Caki2 (cell line): ENCODE results near the gene ZC3H14. TPM values are rescaled to one million over a fixed set of nuclear protein-coding genes. Genes with fewer than 3 reads are reported as not detected.

Experiments
- DNase-seq: peaks from one replicate; pipeline ENCODE4 v3.0.0-alpha.2; 2015; ENCODE audit warnings: low read depth
- in situ Hi-C: cut with HindIII; loops from 2 replicates; pipeline ENCODE4 v1.10.0; 2016; ENCODE audit warnings: low sequenced_read_pairs, low pct_unique_long_range_greater_than_20kb, mixed read lengths
- total RNA-seq: library from RNA; depleted of rRNA; stranded (reverse); fragments of >200 nt; shearing (Covaris generic); gene quantifications from 2 replicates; pipeline ENCODE4 v1.2.3, GENCODE V29; 2014; ENCODE audit warnings: low replicate concordance

ZC3H14 gene
- total RNA-seq, 1 experiment from 2014 or later = 34.1 TPM

DNA sequence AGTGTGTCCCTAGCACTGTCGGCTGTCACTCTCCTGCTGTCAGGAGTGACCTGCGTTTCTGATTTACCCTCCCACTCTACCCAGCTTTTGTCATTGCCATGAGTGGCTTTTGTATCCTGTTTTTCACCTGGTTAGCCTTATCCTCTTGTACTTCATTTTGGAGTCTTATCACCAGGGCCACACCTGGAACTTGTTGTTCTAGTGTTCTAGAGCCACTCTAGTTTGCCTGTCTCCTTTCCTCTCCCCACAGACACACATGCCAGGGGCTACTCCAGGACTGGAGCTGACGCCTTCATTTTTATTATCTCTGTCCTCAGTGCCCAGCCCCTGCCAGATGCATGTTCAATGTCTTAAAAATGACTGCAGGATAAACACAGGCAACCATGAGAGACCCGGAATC lies 34.2 kb downstream of the ZC3H14 start:
- no peak for DNase-seq
- in situ Hi-C loops = no loop called here

DNA sequence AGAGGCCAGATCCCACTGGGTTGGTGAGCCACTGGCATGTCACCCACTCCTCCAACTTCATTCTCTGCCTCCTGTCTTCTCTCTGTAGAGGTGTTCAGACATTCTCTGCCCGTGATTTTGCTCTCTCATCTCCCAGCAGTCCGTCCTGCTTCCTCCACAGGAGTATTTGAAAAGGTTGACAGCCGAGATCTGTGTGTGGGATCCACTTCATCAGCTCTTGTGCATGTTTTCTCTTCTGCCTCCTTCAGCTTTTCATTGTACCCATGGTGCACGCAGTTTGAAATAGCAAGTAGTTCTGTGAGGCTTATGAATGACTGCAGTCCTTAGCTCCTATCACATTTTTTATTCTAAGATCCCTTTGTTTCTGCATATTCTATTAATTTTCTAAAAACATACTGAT lies 34.8 kb downstream of the ZC3H14 start:
- no peak for DNase-seq
- in situ Hi-C loops = no loop called here

DNA sequence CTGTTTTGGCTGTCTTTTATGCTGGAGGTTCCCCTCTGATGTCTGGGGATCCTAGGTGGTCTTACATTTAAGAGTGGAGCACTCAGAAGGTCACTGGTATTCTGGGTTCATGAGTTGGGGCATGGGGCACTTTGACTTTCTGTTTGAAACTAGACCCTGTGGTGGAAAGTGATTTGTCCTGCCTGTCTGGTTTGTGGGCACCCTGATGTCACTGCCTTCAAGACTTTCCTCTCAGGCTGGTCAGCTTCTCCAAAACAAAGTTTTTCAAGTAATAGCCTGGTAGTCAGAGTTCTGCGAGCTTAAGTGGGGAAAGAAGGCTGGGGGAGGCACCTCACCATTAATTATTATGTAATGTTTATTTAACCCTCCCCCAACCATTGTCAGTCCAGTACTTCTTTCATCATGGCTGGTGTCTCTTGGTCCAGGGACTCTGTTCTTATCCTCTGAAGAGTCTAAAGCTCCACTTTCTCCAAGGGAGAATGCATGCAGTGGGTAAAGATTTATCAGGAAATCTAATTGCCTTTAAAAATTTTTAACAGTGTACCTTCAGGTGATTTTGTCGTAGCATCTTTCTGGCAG lies 35.3 kb downstream of the ZC3H14 start:
- in situ Hi-C loops = no loop called here
- DNase-seq = no peak

DNA sequence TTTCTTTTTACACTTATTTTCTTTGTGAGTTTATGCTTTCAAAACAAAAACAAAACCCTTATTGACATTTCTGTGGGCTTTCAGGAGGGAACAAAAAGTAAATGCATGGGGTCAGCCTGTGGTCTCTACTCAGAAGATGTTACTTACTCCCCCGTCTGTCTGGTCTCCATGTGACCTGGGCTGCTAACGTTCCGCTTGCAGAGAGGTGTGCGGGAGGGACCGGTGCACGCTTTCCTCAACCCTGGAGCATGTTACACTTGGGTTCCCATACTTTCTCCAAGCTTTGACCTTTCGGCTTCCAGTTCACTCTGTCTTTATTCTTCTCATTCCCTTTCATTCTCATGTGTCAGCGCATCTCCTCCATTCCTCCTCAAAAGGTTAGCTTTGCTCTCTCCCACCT lies 36.5 kb downstream of the ZC3H14 start:
- DNase-seq = no peak
- in situ Hi-C loops = no loop called here

DNA sequence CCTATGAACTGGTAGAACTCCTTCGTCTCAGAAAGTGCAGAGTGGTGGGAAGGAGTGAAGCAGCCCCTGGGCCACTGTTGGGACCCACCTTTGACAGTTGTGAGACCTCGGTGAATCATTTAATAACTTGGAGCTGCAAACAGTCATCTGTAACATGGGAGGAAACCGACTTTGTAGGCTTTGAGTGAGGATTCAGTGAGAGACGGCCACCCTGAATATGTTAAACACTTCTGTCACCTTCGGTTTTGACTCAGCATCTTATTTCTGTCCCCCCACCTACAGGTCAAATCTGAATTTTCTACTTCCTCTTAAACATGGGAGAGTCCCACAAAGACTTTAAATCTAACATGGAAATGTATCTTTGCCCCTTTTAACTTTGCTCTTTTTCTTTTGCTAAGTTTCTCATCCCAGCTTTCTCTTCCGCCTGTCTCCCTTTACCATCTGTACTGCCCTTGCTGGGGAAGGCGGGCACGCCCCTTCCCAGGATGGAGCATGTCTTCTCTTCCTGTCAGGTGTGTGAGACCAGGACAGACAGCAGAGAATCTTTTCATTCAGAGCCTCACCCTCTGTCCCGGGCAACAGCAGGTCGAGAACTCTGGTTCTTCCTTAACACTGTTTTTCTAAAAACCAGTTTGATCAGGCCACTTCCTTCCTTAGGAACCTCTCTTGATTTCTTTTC lies 37.1 kb downstream of the ZC3H14 start:
- no peak for DNase-seq
- in situ Hi-C loops = no loop called here

DNA sequence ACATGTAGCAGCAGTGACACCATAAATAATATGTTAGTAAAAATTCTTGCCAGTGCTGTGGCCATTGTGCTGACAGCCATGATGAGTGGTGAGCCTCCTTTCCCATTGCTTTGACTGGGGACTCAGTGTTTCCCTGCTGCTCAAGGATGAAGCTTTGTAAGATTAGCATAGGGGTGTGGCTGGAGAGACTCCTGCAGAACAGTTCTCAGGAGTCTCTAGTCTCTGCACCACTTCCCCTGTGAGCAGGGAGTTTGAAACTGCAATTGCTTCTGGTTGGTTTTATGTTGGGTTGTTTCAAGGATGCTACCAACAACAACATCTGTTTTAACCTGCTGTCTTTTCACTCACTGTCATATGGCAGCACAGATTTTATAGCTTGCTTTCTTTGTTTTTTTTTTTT lies 41.4 kb downstream of the ZC3H14 start:
- in situ Hi-C loops = no loop called here
- DNase-seq = no peak

DNA sequence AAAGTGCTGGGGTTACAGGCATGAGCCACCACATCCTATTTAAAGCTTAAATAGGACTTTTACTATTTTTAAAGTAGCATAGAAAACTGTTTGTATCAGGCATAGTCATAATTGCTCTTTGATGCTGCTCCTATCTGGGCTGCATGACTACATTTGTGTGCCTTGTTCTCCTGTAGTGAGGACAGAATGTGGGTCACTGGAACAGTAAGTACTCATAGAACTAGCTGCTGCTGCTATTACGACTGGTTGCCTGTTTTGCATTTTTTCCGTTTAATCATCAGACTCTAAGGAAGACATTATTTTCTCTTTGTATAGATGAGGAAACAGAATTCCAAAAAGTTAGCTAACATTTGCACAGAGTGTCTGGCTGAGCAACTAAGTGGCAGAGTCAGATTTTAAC lies 42.8 kb downstream of the ZC3H14 start:
- in situ Hi-C loops = no loop called here
- DNase-seq = no peak

DNA sequence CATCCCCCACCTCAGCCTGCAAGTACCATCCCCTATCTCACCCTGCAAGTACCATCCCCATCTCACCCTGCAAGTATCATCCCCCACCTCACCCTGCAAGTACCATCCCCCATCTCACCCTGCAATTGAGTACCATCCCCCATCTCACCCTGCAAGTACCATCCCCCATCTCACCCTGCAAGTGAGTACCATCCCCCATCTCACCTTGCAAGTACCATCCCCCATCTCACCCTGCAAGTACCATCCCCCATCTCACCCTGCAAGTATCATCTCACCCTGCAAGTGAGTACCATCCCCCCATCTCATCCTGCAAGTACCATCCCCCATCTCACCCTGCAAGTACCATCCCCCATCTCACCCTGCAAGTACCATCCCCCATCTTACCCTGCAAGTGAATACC lies 45.0 kb downstream of the ZC3H14 start:
- in situ Hi-C loops = no loop called here
- DNase-seq = no peak

DNA sequence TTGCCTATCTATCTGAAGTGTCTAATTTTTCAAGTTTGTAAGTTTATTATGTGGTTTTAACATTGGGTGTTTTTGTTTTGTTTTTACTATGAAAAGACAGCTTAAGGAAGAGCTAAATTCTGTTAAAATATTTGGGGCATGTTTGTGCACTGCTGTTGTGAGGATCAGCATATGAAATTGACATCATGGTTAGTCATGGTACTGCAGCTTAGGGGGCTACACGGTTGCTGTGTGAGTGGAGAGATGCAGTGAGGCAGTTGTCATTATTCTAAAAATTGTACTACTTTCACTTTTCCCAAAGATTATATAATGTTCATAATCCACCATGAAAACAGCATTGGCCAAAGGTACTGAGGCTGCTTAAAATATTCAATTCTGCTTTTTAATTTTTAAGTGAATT lies 49.0 kb downstream of the ZC3H14 start:
- no peak for DNase-seq
- in situ Hi-C loops = no loop called here

DNA sequence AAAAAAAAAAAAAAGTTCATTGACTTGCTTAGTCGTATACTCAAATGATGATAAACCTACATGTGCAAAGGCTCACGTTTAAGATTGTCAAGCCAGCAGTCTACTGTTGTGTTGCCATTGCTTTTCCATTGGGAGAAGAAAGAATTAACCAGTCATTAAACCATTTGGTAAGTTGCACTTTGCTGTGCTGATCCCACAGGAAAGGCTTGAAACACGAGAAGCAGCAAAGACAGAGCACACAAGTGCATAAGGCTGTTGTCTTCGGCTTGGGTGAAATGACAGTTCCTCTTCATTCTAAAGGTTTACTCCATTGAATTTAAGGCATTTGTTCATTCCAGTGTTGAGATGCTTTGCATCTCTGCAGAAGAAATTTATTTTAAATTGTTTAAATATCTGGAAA lies 50.1 kb downstream of the ZC3H14 start:
- DNase-seq = no peak

DNA sequence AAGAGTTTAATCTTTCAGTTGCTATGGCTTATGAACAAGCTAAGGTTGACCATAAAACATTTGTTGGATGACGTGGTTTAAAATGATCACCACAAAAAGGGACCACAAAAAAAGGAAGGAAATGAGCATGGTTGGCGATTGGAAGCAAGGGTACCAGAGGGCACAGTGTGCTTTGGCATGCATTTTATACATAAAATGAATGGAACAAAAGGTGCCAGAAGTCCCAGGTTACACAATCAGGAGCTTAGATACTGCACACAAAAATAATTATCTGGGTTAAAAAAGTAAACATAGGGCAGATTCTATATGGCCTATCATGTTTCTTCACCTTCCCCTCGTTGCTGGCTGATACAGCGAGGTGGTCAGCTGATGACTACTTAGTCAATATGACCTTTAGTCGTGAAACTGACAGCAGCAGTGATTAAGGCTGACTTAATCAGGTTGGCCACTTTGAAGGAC lies 50.7 kb downstream of the ZC3H14 start:
- DNase-seq = no peak
- in situ Hi-C loops = no loop called here

More for the DNA sequence above, 50.1 kb downstream of the ZC3H14 start:
- in situ Hi-C loops = no loop called here

DNA sequence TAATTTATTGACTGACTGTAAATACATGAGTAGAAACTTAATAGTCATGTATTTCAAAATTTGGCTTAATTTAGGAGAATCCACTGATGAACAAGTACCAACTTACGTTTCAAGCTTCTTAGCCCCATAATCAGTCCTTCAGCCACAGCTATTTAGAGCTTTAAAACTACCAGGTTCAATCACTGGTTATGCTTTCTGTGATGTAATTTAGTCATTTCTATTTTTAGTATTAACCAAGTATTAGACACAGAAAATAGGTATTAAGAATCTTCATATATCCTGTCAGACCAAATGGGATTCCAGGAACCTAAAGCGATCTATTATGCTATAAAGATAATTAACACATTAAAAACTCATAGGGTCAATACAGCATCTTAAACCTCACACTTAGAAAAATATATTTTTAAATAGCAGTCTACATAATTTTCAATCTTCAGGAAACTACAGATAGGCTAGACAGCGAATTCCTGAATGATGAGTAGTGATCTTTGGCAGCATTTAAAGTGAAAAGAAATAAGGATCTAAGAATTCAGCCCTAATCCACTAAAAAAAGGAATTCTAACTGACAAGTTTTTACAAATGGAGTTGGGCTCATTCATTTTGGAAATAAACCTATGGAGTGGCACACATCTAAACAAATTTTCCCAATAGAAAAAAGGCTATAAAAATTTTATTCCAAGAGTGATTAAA lies 51.5 kb downstream of the ZC3H14 start:
- DNase-seq = no peak
- in situ Hi-C loops = no loop called here

DNA sequence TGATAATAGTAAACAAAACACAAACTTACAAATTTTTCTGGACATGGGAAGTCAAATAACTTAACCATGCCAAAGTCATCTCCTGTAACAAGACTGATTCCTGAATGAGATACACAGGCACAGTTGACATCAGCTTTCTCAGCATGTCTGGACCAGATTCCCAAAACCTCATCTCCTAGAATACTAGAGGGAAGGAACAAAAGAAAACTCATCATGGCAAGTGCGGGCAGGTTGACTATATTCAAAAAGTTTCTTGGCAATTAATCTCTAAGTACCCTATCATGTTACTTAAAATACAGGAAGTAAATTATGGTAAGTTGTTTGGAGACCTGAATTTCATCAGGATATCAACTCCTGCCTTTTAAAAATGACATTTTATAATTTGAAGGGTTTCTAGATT lies 53.9 kb downstream of the ZC3H14 start:
- in situ Hi-C loops = no loop called here

DNA sequence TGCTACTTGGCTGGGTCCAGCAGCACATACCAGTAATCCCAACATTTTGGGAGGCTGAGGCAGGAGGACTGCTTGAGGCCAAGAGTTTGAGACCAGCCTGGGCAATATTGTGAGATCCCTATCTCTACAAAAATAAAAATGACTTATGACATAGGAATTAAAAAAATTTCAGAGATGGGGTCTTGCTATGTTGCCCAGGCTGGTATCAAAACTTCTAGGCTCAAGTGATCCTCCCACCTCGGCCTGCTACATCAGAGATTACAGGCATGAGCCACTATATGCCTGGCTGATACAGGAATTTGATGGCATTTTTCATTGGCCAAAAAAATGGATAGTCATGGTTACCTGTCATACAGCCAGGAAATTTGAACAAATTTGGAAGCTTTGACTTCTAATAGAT lies 54.6 kb downstream of the ZC3H14 start:
- in situ Hi-C loops = no loop called here
- DNase-seq = no peak

More for the DNA sequence above, 53.9 kb downstream of the ZC3H14 start:
- DNase-seq = no peak

DNA sequence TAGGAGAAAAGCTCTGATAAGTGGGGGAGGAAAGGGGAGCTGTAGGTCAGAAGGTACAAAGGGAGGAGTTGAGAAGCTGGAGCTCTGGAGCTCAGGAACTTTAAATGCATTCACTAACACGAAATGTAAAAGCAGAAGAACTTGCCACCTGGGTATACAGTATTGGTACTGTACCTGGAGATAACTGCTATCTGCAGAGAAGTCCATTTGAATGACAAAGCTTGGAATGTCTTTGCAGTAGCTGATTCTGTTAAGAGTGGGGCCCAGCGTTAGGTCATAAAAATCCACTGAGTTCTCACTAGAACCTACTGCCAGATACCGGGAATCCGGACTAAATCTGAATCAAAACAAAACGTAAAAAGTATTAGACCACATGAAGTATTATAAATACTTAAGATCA lies 55.6 kb downstream of the ZC3H14 start:
- no peak for DNase-seq
- in situ Hi-C loops = no loop called here

DNA sequence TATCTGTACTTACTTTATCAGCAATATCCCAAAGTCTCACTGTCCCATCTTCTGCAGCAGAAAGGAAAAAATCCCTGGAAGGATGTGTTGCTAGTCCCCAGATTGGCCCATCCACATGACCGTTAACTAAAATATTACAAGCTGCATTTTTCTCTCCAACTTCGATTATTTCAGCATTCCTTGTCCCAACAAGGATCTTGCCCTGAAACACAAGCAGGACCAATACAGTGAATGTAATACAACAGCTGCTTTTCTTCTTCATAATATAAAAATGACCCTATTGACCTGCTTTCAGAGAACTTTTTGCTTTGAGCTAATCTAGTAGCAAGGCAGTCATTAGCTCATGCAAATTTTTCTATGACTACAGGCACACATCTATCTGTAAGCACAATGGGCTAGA lies 58.3 kb downstream of the ZC3H14 start:
- in situ Hi-C loops = no loop called here
- no peak for DNase-seq

DNA sequence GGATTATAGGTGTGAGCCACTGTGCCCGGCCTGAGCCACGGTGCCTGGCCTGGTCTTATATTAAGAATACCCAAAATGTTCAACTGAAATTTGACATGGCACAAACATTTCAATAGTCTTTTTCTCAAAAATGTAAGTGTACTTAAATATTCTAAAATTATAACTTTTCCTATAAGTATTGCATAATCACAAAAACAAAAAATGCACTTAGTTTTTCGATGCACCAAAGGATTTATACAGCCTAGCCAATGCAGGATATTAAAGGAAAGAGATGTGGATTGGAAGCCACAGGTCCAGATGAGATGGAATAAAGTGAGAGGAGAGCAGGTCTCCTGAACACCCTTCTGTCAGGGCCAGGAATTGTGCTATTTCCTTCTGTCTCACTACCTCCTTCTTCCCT lies 62.8 kb downstream of the ZC3H14 start:
- in situ Hi-C loops = no loop called here
- DNase-seq = no peak

DNA sequence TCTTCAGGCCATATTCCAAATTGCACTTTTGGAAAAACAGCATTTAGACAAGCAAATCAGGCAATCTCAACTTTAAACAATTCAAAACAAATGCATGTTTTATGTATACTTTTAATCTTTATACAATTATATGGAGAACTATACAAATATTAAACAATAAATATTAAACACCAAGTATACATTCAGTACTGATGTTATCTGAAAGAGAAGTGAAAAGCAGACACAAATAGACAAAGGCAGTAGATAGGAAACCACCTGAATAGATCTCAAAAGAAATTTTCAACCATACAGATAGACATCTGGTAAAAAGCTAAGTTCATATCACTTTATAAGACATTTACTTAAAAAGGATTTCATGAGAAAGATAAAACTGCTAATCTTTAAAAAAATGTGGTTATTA lies 65.2 kb downstream of the ZC3H14 start:
- DNase-seq = no peak
- in situ Hi-C loops = no loop called here

DNA sequence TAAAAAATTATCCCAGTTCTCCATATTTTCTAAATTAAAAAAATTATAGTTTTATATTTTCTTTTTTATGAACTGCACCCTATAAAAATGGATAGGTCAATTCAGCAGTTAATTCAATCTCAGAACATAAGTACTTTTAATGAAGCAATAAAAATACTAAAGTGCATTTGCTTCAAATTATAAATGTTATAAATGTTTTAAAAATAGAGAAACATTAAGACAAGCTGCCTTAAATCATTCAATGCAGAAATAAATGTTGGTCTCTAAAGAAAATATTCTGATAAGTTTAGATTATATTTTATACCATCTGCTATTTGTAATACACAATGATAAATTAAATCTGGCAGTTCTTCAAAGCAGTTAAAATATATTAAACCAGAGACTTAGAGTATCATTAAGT lies 65.6 kb downstream of the ZC3H14 start:
- no peak for DNase-seq
- in situ Hi-C loops = no loop called here

DNA sequence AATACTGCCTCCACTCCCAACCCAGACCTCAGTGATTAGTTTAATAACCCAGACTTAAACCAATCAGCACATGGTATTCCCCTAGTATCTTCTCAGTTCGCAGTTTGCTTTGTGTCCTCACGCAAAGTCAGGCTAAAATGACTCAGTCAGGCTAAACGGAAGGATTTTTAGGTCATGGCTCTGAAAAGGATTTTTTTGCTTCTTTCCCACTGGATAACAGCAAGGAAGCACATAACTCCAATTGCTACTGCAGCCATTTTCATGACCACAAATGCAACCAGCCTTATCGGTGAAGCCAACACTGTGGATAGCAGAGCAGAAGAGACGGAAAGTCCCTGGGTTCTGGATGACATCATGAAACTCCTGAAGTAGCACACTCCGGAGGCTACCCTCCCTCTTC lies 67.7 kb downstream of the ZC3H14 start:
- DNase-seq = peak; percentile 89
- in situ Hi-C loops = no loop called here
